ENCODE measurements around the gene TSGA10IP.

TSGA10IP gene

DNA sequence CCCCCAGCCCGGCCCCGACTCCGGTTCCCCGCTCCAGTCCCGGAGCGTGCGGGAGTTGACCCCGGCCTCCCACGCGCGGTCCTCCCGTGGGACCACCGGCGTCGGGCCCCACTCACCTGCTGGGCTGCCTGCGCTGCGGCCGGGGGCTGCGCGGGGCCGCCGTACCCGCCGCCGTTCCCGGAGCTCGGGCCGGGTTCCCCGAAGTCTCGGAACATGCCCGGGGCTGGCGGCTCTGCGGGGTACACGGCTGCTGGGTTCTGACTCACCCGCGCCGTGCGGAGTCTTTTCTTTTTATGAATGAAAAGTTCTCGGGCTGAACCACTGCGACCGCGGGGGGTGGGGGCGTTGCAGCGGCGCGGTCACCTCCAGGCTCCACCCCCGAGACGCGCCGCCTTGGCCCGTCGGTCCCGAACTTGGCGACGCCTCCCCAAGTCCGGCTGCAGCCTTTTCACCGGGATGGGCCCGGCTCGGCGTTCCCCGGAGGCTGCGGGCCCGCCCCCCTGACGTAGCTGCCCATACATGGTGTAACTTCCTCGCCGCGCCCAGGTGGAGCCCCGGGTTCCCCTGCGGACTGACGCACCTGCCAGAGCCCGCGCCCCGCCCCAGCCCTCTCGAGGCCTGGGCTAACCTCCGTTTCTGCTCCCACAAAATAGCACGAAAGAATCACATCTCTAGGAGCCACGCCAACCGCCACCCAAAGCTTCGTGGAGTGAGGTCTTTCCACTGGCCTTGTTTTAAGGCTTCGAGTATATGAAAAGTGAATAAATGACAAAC, 45.0 kb upstream of the TSGA10IP start, which contains the start of gene FOSL1:
Gene FOSL1, minus strand, starts transcription at position 264 of the 774 bp plus-strand sequence. Its CDS starts 49 bp downstream, at position 215.
- H3K4me3 ChIP-seq (ENCODE audit: low read depth, low read length): peak within 1 kb of the TSS; percentile 82
- peak; percentile 97 for DNase-seq (ENCODE audit: low read depth)
- TF ChIP-seq, protein P1, sequence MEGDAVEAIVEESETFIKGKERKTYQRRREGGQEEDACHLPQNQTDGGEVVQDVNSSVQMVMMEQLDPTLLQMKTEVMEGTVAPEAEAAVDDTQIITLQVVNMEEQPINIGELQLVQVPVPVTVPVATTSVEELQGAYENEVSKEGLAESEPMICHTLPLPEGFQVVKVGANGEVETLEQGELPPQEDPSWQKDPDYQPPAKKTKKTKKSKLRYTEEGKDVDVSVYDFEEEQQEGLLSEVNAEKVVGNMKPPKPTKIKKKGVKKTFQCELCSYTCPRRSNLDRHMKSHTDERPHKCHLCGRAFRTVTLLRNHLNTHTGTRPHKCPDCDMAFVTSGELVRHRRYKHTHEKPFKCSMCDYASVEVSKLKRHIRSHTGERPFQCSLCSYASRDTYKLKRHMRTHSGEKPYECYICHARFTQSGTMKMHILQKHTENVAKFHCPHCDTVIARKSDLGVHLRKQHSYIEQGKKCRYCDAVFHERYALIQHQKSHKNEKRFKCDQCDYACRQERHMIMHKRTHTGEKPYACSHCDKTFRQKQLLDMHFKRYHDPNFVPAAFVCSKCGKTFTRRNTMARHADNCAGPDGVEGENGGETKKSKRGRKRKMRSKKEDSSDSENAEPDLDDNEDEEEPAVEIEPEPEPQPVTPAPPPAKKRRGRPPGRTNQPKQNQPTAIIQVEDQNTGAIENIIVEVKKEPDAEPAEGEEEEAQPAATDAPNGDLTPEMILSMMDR (conservative IDR thresholded peaks at IDR 0.05; ENCODE audit: low read depth, low read length): no peak

DNA sequence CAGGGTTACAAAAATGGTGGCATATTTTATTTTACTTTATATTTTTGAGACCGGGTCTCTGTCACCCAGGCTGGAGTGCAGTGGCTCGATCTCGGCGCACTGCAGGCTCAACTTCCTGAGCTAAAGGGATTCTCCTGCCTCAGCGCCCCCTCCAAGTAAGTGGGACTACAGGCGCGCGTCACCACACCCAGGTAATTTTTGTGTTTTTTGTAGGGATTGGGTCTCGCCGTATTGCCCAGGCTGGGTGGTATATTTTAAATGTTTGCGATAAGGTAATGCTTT, 44.4 kb upstream of the TSGA10IP start:
- TF ChIP-seq, protein P1 (conservative IDR thresholded peaks at IDR 0.05; ENCODE audit: low read depth, low read length): no peak
- no peak for DNase-seq (ENCODE audit: low read depth)
- H3K4me3 ChIP-seq (ENCODE audit: low read depth, low read length): no peak overlapping the region

DNA sequence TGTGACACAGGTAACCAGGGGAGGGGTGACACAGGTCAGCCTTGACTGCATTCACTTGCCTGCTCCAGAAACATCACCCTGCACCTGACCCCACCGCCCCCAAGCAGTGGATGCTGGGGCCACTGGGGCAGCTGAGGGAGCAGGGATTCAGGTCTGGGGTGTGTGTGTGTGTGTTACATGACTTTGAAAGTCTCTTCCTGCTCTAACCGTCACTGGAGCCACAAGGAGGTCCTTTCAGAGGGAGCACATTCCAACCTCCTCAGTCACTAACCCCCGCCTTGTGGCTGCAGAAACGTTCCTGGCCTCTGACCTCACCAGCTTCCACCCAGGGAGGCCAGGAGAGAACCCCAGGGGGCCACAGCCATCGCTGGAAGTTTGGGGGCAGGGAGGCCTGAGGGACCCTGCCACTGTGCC, 42.2 kb upstream of the TSGA10IP start:
- TF ChIP-seq, protein P1 (conservative IDR thresholded peaks at IDR 0.05; ENCODE audit: low read depth, low read length): no peak
- peak; percentile 58 for DNase-seq (ENCODE audit: low read depth)
- no peak overlapping the region for H3K4me3 ChIP-seq (ENCODE audit: low read depth, low read length)

DNA sequence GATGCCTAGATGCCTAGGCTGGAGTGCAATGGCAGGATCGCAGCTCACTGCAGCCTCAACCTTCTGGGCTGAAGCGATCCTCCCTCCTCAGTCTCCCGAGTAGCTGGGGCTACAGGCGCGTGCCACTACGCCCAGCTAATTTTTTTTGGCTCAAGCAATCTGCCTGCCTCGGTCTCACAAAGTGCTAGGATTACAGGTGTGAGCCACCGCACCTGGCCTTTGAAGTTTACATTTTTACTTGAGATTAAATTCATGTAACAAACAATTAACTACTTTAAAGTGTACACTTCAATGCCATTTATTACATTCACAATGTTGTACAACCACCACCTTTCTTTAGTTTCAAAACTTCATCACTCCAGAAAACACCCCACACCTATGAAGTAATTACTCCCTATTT, 41.6 kb upstream of the TSGA10IP start:
- no peak overlapping the region for H3K4me3 ChIP-seq (ENCODE audit: low read depth, low read length)
- DNase-seq (ENCODE audit: low read depth): no peak
- TF ChIP-seq, protein P1 (conservative IDR thresholded peaks at IDR 0.05; ENCODE audit: low read depth, low read length): no peak

DNA sequence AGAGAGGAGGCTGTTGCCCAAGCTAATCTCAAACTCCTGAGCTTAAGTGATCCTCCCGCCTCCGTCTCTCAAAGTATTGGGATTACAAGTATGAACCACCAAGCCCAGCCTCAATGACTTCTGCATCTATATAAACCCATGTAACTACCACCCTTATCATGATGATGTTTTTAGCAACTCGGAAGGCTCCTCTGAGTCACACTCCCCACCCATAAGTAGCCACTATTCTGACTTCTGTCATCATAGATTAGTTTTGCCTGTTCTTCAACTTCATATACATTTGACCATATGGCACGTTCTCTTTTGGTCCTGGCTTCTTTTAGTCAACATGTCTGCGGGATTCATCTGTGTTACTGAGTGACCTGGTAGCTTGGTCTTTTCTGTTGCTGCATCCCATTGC, 38.7 kb upstream of the TSGA10IP start:
- no peak for DNase-seq (ENCODE audit: low read depth)
- no peak overlapping the region for H3K4me3 ChIP-seq (ENCODE audit: low read depth, low read length)
- TF ChIP-seq, protein P1 (conservative IDR thresholded peaks at IDR 0.05; ENCODE audit: low read depth, low read length): no peak

DNA sequence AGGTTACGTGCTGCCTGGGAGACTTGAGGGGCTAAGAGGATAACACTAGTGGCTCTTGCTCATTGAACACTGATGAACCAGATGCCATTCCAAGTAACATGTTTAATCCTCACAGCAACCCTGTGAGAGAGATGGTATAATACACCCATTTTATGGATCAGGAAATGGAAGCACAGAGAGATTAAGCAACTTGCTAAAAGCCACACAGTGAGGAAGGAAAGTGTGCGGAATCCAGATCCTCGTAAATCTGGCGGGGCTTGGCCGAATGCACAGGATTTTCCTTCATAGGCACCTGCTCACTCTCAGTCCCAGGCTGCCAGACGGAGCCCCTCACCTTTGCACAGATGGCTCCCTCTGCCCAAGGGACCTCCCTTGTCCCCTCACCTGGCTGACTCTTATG, 37.4 kb upstream of the TSGA10IP start:
- no peak overlapping the region for H3K4me3 ChIP-seq (ENCODE audit: low read depth, low read length)
- TF ChIP-seq, protein P1 (conservative IDR thresholded peaks at IDR 0.05; ENCODE audit: low read depth, low read length): no peak
- DNase-seq (ENCODE audit: low read depth): no peak

All from choroid plexus epithelial cell (primary cell).